HCT116 (cell line): ENCODE results near the gene FAM171A1.

ENCODE experiments used
- CEBPB ChIP-seq: IDR thresholded peaks from 2 replicates; pipeline ENCODE4 v1.6.1; 2012; ENCODE audit warnings: low read depth
- EZH2 ChIP-seq: fragments of 200-600 bp; sonication (generic); IDR thresholded peaks from 2 replicates; pipeline ENCODE4 v1.6.1; 2017; ENCODE audit warnings: antibody characterized with exemption, mixed run types
- EZH2phosphoT487 ChIP-seq: fragments of 200-600 bp; IDR thresholded peaks from 2 replicates; pipeline ENCODE4 v1.6.1; 2018; ENCODE audit warnings: antibody characterized with exemption, borderline replicate concordance
- JUND ChIP-seq: IDR thresholded peaks from 2 replicates; pipeline ENCODE4 v1.6.1; 2012
- POLR2A ChIP-seq: IDR thresholded peaks from 2 replicates; pipeline ENCODE4 v1.7.0; 2011; ENCODE audit warnings: borderline replicate concordance; ENCODE audit not compliant: insufficient read depth, insufficient read length; ENCODE audit errors: extremely low read depth
- POLR2AphosphoS5 ChIP-seq: IDR thresholded peaks from 2 replicates; pipeline ENCODE4 v1.6.1; 2011; ENCODE audit warnings: mild to moderate bottlenecking, low read depth, low read length, moderate library complexity
- SP1 ChIP-seq: IDR thresholded peaks from 2 replicates; pipeline ENCODE4 v1.6.1; 2012; ENCODE audit warnings: low read depth
- YY1 ChIP-seq: IDR thresholded peaks from 2 replicates; pipeline ENCODE4 v1.6.1; 2011; ENCODE audit warnings: low read length, low read depth, moderate library complexity, mild to moderate bottlenecking; ENCODE audit not compliant: insufficient replicate concordance; ENCODE audit errors: extremely low read depth
- ZFX ChIP-seq: fragments of 450-650 bp; IDR thresholded peaks from 2 replicates; pipeline ENCODE4 v1.6.1; 2017
- TF ChIP-seq, protein P1 (sequence below), 3 experiments: fragments of 200-600 bp in 1 of 3; sonication (generic) in 1 of 3; IDR thresholded peaks in 2 of 3; conservative IDR thresholded peaks in 1 of 3; 2 replicates each; pipeline ENCODE4 v1.5.1; 2012 to 2017; ENCODE audit warnings: low read depth in 2 of 3, low read length in 2 of 3, antibody characterized with exemption in 1 of 3, borderline replicate concordance in 1 of 3, control low read depth in 1 of 3, mild to moderate bottlenecking in 1 of 3, mixed read lengths in 1 of 3, mixed run types in 1 of 3, moderate library complexity in 1 of 3; ENCODE audit not compliant: insufficient read depth in 1 of 3

DNA sequence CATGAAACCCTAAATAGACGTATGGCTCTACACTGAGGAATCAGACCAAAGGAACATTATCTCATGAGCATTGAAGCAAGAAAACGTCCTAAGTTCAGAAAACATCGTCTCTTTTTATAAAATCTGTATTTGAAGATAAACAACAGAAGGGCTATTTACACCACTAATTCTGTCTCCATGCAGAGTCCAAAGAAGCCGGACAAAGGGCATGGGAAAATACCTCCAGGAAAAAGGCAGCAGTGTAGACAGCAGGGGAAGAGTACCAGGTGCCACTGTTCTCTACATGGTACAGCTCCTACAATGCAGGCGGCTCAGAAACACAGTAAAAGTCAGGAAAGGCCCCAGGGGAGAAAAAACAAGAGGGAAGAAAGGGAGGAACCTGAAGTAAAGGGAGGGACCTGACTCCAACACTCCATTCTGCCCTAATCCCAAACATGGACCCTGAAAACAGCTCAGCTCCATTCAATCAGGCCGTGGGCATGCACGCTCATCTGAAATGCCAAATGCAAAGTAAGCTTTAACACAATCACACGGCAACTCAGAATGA, 17.5 kb downstream of the FAM171A1 start:
- TF ChIP-seq, protein P1, sequence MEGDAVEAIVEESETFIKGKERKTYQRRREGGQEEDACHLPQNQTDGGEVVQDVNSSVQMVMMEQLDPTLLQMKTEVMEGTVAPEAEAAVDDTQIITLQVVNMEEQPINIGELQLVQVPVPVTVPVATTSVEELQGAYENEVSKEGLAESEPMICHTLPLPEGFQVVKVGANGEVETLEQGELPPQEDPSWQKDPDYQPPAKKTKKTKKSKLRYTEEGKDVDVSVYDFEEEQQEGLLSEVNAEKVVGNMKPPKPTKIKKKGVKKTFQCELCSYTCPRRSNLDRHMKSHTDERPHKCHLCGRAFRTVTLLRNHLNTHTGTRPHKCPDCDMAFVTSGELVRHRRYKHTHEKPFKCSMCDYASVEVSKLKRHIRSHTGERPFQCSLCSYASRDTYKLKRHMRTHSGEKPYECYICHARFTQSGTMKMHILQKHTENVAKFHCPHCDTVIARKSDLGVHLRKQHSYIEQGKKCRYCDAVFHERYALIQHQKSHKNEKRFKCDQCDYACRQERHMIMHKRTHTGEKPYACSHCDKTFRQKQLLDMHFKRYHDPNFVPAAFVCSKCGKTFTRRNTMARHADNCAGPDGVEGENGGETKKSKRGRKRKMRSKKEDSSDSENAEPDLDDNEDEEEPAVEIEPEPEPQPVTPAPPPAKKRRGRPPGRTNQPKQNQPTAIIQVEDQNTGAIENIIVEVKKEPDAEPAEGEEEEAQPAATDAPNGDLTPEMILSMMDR (IDR thresholded peaks at IDR 0.05 in 2 of 3, conservative IDR thresholded peaks at IDR 0.05 in 1 of 3; ENCODE audit: borderline replicate concordance in 1 of 3, insufficient read depth in 1 of 3, low read depth in 2 of 3, low read length in 2 of 3) = no peak
- no peak for TF ChIP-seq CEBPB
- no peak for TF ChIP-seq POLR2A
- TF ChIP-seq SP1 = no peak
- TF ChIP-seq POLR2AphosphoS5 = no peak
- TF ChIP-seq EZH2 = no peak
- no peak for TF ChIP-seq EZH2phosphoT487
- TF ChIP-seq ZFX = no peak
- no peak for TF ChIP-seq JUND
- no peak for TF ChIP-seq YY1
